GM23248 (cell line): ENCODE results near the gene AVPI1.

ENCODE experiments used
- EZH2 ChIP-seq: fragments of 200-600 bp; sonication (generic); IDR thresholded peaks from 2 replicates; pipeline ENCODE4 v1.6.1; 2018; ENCODE audit warnings: antibody characterized with exemption, mild to moderate bottlenecking; ENCODE audit not compliant: insufficient read depth, poor library complexity, severe bottlenecking
- EZH2phosphoT487 ChIP-seq: fragments of 200-600 bp; sonication (generic); IDR thresholded peaks from 2 replicates; pipeline ENCODE4 v1.6.1; 2018; ENCODE audit warnings: antibody characterized with exemption, moderate library complexity, mild to moderate bottlenecking, low read depth; ENCODE audit not compliant: insufficient read depth

GRCh38 chr10:97679594-97679993, 7.4 kb downstream of the AVPI1 start:
- TF ChIP-seq EZH2, result no peak
- no peak for TF ChIP-seq EZH2phosphoT487
